Skeletal muscle tissue (tissue), 4 donors: ENCODE results near the gene SYT15B. TPM values are rescaled to one million over a fixed set of nuclear protein-coding genes. Genes with fewer than 3 reads are reported as not detected.
"Not testable (repeated sequence)": the region's sequence is repeated elsewhere in the genome, so short reads cannot be mapped to it uniquely, and the experiment has no call there.

Source experiments
- H3K27ac ChIP-seq: one replicate; pipeline ENCODE4 v1.7.0; 2013; ENCODE audit warnings: mild to moderate bottlenecking, low read depth, low read length, inconsistent platforms
- H3K27me3 ChIP-seq, 3 donors: one replicate each; pipeline ENCODE4 v1.7.0; 2013; ENCODE audit warnings: low read length in 3 of 3; ENCODE audit not compliant: control insufficient read depth in 3 of 3, insufficient read depth in 3 of 3
- H3K36me3 ChIP-seq, 3 donors: one replicate each; pipeline ENCODE4 v1.7.0; 2013; ENCODE audit warnings: low read length in 3 of 3; ENCODE audit not compliant: control insufficient read depth in 3 of 3, insufficient read depth in 3 of 3
- H3K4me1 ChIP-seq, 3 donors: one replicate each; pipeline ENCODE4 v1.7.0; 2013; ENCODE audit warnings: low read length in 3 of 3, mild to moderate bottlenecking in 3 of 3; ENCODE audit not compliant: control insufficient read depth in 3 of 3, insufficient read depth in 3 of 3
- H3K4me3 ChIP-seq, 3 donors: one replicate each; pipeline ENCODE4 v1.7.0; 2013; ENCODE audit warnings: low read length in 3 of 3
- H3K9ac ChIP-seq, 3 donors: one replicate each; pipeline ENCODE4 v1.7.0; 2013; ENCODE audit warnings: low read length in 3 of 3, mild to moderate bottlenecking in 3 of 3, moderate library complexity in 2 of 3, low read depth in 1 of 3
- H3K9me3 ChIP-seq, 3 donors: one replicate each; pipeline ENCODE4 v1.7.0; 2013; ENCODE audit warnings: low read length in 3 of 3; ENCODE audit not compliant: control insufficient read depth in 3 of 3
- total RNA-seq: library from RNA; depleted of rRNA; stranded (reverse); fragments of >200 nt; gene quantifications from one replicate; pipeline ENCODE4 v1.2.3, GENCODE V29; 2014
- donor health status: Osteomylitis.

The SYT15B gene
- total RNA-seq, 1 donor from 2014 or later = not detected

- not testable (repeated sequence) for H3K4me1 ChIP-seq, H3K27ac ChIP-seq, H3K4me3 ChIP-seq, H3K9me3 ChIP-seq, H3K9ac ChIP-seq, H3K36me3 ChIP-seq, H3K27me3 ChIP-seq
Measured at GRCh38 chr10:47756169-47756568, 7.2 kb downstream of the SYT15B start.

GRCh38 chr10:47753871-47754270 lies 9.5 kb downstream of the SYT15B start:
- H3K4me3 ChIP-seq, H3K4me1 ChIP-seq, H3K9me3 ChIP-seq, H3K27ac ChIP-seq, H3K27me3 ChIP-seq, H3K9ac ChIP-seq, H3K36me3 ChIP-seq: not testable (repeated sequence)

GRCh38 chr10:47753176-47753575 lies 10.2 kb downstream of the SYT15B start:
- H3K4me3 ChIP-seq, H3K9me3 ChIP-seq, H3K4me1 ChIP-seq, H3K27ac ChIP-seq, H3K27me3 ChIP-seq, H3K9ac ChIP-seq, H3K36me3 ChIP-seq: not testable (repeated sequence)

- not testable (repeated sequence) for H3K9ac ChIP-seq, H3K9me3 ChIP-seq, H3K27me3 ChIP-seq, H3K4me3 ChIP-seq, H3K27ac ChIP-seq, H3K4me1 ChIP-seq, H3K36me3 ChIP-seq
Measured at GRCh38 chr10:47751821-47752220, 11.6 kb downstream of the SYT15B start.

GRCh38 chr10:47750360-47750759 lies 13.0 kb downstream of the SYT15B start:
- H3K9me3 ChIP-seq, H3K9ac ChIP-seq, H3K27me3 ChIP-seq, H3K36me3 ChIP-seq, H3K4me1 ChIP-seq, H3K4me3 ChIP-seq, H3K27ac ChIP-seq: not testable (repeated sequence)

GRCh38 chr10:47746780-47747376 lies 16.5 kb downstream of the SYT15B start:
- not testable (repeated sequence) for H3K4me3 ChIP-seq, H3K9ac ChIP-seq, H3K36me3 ChIP-seq, H3K4me1 ChIP-seq, H3K27me3 ChIP-seq, H3K9me3 ChIP-seq, H3K27ac ChIP-seq

GRCh38 chr10:47744881-47745280 lies 18.5 kb downstream of the SYT15B start:
- H3K27me3 ChIP-seq, H3K9me3 ChIP-seq, H3K4me3 ChIP-seq, H3K4me1 ChIP-seq, H3K9ac ChIP-seq, H3K36me3 ChIP-seq, H3K27ac ChIP-seq: not testable (repeated sequence)

- H3K9me3 ChIP-seq, H3K27me3 ChIP-seq, H3K4me1 ChIP-seq, H3K36me3 ChIP-seq, H3K9ac ChIP-seq, H3K27ac ChIP-seq: not testable (repeated sequence)
- peak overlapping the region in 1 of 3 donors; percentile 13 for H3K4me3 ChIP-seq
Measured at GRCh38 chr10:47743611-47744550, 19.5 kb downstream of the SYT15B start.

- H3K9me3 ChIP-seq, H3K27me3 ChIP-seq, H3K27ac ChIP-seq, H3K4me3 ChIP-seq, H3K9ac ChIP-seq, H3K36me3 ChIP-seq, H3K4me1 ChIP-seq: not testable (repeated sequence)
Measured at GRCh38 chr10:47740868-47741267, 22.5 kb downstream of the SYT15B start.

GRCh38 chr10:47730911-47731310 lies 32.5 kb downstream of the SYT15B start:
- H3K9ac ChIP-seq, H3K27ac ChIP-seq, H3K27me3 ChIP-seq, H3K4me3 ChIP-seq, H3K9me3 ChIP-seq, H3K36me3 ChIP-seq, H3K4me1 ChIP-seq: not testable (repeated sequence)
